ENCODE data around the gene SLX9.

Gene SLX9

DNA sequence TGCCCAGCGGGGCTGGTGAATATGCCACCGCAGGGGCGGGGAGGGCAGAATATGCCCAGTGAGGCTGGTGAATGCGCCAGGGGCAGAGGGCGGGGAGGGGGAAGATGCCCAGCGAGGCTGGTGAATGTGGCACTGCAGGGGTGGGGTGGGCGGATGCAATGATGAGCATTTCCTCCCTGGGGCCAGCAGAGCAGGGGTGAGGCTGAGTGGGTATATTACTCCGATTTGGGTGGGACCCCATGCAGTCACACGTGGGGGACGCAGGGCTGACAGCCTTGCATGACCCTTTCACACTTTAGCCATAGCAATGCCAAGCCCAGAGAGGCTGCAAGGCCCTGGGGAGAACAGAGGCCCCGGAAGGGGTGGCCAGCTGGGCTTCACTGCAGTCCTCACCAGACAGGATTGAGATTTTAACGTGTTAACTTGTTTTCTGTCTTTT is 9.3 kb upstream of the SLX9 start:
- peak; percentile 78 for DNase-seq (ENCODE audit: low spot score)

DNA sequence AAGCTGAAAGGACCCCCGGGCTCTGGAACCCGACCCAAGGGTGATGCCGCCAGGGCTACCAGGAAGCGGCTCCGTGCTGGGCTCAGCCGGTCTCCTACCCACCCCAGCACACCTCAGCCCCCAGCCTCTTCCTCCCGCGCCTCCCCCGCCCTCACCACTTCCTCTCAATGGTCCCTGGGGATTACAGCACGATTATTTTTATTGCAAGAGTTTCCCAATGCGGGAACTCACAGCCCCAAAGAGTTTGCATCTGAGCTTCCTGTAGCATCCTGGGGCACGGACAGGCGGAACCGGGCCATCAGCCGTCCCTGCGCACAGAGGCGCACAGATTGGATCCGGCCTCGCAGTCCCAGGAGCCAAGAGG is 8.7 kb upstream of the SLX9 start:
- DNase-seq (ENCODE audit: low spot score) = no peak

DNA sequence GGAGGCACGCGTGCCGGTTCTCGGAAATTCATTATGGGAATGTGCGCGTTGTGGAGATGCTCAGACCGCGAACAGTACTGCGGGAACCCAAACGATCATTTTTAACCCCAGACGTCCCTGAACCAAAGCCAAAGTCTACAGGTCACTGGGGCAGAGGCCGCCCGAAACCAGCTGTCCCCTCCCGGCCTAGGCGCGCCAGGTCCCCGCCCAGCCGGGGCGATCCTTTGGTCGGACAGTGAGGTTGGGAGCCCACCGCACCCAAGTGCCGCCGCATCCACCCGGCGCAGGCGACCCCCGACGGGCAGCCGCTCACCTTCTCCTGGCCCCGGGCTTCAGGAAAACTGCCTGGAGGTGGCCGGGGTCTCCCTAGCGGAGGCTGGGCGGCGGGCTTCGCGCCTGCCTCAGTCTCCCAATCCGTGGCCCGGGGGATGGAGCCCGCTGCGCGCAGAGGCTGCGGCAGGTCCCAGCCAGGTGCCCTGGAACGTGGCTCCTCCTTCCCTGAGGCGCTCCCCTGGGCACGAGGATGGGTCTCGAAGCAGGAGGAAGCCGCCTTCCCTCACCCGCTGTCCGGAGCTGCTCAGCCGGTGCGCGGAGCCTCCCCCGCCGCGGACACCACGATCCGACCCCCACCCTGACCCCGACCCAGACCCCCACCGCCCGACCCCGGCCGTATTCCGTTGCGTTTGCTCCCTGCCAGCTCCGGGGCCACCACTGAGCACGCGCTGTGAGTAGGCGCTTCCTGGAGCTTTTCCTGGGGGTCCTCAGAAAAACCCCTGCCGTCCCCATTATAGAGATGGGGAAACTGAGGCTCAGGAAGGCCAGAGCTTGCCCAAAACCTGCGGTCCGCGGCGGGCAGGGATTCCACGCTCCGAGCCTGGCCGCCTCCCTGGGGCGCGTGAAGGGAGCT is 8.1 kb upstream of the SLX9 start:
- DNase-seq (ENCODE audit: low spot score) = no peak

DNA sequence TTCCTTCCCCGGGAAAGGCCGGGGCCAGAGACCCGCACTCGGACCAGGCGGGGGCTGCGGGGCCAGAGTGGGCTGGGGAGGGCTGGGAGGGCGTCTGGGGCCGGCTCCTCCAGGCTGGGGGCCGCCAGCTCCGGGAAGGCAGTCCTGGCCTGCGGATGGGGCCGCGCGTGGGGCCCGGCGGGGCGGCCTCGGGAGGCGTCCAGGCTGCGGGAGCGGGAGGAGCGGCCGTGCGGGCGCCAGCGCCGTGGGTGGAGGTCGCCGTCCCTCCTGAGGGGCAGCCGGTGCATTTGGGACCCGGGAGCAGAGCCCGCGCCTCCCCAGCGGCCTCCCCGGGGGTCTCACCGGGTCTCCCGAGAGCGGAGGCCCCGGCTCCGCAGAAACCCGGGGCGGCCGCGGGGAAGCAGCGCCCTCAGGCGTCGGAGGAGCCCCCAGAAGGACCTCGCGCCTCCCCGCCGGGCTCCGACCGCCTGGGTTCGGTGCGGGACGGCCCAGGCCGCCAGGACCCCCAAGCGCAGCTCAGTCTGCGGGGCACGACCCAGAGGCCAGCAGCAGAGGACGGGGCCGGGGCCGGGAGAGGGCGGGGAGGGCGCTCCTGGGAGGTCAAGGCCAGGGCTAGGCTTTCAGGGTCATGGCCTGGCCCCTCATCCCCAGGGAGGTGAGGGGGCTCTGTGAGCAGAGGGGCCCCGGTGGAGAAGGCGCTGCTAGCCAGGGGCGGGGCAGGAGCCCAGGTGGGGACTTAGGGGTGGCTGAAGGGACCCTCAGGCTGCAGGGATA is 7.2 kb upstream of the SLX9 start:
- peak; percentile 73 for DNase-seq (ENCODE audit: low spot score)

DNA sequence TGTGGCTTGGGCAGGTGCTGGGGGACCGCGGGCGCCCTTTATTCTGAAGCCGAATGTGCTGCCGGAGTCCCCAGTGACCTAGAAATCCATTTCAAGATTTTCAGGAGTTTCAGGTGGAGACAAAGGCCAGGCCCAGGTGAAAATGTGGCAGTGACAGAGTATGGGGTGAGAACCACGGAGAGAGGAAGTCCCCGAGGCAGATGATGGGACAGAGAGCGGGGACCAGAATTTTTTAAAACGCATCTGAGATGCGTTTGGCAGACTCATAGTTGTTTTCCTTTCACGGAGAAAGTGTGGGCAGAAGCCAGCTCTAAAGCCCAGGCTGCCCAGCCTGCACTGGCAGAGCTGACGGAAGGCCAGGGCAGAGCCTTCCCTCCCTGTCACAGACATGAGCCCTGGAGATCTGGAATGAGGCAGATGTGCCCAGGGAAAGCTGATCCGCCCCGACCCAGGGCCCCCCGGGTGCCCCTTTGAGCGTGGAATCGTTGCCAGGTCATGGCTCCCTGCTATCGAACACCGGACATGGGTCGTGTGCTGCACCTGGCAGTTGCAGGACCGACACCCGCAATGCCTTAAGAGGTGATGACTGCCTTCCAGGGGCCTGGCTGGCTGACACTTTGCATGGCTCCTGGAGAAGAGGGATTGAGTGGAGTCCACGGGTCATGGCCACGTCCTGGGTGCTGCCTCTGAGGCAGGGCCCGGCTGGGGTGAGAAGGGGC is 6.5 kb upstream of the SLX9 start:
- no peak for DNase-seq (ENCODE audit: low spot score)

DNA sequence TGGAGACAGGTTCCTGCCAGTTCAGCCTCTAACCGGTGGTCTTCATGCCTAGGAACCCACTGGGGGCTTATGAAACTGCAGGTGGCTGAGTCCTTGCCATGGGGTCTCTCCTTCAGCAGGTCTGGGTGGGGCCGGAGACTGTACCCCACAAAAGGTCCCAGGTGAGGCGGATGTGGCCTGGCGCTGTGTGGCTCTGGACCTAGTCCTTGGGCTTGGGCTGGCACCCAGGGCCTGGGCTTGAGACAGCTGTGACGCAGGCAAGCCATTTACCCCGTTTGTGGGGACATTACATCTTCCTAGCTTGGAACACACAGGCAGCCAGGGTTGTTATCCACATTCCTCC is 5.9 kb upstream of the SLX9 start:
- DNase-seq (ENCODE audit: low spot score) = no peak

DNA sequence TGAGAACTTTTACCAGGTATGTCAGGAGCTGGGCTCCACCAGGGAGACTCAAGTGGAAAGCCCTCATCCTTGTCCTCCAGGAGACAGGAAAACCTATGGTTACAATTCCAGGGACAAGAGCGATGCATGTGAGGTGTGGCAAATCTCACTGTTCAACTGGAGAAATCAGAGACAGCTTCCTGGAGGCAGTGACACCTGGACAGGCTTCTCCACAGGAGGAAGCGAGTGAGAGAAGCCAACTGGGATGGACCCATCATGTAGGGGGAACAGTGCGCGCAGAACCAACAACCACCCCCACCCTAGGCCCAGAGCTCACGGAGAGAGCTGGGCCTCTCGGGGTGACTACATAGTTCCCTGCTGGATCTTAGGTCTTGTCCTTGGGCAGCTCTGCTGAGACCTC is 5.6 kb upstream of the SLX9 start:
- DNase-seq (ENCODE audit: low spot score) = no peak

DNA sequence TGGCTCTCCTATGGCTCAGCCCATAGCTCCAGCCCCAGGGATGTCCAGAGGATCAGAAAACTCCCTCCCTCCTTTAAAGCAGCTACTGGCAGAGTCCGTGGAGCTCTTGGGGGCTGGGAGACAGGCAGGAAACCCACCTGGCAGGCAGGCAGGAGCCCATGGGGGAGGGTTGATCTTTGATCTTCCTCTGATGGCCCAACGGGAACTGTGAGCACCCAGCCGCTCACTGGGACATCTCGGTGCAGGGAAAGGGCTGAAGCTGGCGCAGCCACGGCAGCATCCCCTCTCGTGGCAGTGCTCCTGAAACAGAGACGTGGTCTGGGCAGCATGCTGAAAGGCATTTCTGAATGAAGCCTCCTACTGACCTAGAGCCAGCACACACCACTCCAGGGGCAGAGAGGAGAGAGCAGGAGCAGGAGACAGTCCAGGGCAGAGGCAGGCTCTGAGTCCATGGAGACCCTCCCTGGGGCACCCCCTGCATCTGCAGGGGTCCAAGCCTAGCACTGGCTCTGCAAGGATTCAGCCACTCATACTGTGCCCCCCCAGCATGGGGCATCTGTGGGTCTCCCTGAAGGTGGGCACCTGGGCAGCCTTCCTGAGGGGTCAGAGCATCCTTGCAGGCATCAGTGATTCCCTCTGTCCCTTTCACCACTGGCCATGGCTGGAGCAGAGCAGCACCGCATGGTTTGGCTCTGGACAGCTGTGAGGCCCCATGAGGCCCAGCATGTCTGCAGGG is 4.9 kb upstream of the SLX9 start:
- no peak for DNase-seq (ENCODE audit: low spot score)

DNA sequence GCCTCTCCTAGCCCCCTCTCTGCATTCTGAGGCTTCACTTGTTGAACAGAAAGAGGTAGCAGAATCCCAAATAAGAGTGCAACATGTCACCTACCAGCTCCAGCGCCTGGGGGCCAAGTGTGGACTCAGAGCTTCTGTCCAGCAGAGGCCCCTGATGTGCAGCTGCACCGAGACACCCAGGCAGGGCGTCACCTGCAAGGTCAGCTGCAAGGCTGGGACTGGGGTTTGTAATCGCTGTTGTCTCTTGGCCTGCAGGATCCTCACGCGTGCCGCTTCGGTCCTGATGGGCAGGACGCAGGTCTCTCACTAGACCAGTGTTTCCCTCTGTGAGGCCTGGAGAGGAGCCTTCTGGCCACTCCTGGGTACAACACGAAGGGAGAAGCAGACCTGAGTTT is 4.3 kb upstream of the SLX9 start:
- DNase-seq (ENCODE audit: low spot score) = no peak

DNA sequence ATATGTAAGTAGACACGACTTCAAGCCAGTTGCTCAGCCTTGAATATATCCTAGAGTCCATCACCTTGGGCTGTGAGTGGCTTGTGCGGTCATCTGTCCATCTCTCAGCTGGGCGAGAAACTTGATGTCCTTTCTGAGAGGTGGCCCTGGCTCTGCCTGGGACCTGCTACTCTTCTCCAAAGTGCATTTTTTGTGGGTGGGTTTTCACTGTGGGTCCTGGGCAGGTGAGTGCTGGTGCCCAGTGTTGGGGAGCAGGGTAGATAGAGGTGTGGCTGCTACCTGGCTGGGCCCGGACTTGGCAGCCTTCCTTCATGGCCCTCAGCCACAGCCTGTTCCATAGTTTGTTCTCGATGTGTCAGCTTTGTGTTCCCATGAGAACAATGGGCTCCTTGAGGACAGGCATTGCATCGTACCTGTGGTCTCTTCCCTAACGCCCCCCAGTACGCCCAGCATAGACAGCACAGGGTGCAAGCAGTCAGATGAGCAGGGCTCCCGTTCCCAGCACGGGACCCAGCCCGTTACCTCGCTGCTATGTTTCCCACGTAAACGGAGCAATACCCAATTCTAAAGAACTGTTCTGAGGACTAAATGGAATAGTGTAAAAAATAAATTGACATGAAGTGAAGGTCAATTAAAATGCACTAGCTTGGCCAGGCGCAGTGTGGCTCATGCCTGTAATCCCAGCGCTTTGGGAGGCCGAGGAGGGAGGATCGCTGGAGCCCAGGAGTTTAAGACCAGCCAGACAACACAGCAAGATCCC is 877 bp upstream of the SLX9 start:
- no peak for DNase-seq (ENCODE audit: low spot score)

DNA sequence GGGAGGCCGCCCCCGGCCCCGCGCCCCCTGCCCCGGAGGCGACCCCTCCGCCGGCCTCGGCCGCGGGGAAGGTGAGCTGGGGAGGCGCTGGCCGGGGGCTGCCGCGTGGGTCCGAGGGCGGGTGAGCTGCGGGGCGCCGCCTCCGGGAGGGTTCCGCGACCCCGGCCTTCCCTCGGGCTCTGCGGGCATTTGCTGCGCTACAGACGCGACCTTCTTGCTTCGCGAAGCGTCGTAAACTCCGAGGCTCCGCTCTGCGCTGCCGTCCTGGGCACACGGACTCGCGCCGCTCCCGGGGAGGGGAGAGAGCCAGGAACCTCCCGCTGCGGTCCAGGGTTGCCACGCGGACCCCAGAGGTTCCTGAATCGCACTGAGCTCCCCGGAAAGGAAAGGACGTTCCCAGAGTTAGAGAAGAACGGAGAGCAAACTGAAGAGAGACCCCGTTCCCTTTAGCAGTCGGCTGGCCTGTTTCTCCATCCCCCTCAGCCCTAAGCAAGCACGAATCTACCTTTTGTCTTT is 345 bp downstream of the SLX9 start:
- DNase-seq (ENCODE audit: low spot score) = no peak

DNA sequence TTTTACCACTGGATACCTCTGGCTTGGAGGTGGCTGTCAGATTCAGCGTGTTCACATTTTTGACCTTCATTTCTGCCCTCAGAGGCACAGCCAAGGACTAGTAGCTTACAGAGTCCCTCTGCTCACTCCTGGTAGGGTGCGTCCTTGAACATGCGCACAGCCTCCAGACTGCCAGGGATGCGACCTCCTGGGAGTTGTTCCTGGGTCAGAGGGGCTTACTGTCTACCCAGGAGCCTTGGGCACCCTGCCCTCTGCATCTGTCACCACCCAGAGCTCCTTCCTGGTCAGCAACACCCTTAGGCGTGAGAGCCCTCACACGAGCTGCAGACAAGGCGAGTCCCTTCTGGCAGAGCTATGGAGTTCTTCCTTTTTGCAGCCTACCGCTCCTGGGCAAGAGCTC is 1.7 kb downstream of the SLX9 start:
- no peak for DNase-seq (ENCODE audit: low spot score)

DNA sequence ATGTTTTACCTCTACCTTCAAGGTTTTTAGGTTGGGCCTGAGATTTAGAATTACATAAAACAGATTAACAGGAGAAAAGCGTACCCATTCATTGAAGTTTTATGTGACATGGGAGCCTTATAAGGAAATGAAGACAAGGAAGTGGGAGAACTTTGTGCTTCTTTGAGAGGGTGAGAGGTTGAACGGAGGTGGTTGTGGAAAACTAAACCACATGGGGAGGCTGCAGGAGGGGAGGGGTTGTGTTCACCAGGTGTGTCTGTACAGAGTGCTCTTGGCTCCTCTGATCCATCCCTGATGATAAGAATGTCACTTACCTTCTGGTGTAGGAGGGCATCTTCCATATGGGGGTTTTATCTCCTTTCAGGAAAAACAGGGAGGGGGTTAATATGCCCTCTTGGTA is 2.7 kb downstream of the SLX9 start:
- DNase-seq (ENCODE audit: low spot score) = no peak

DNA sequence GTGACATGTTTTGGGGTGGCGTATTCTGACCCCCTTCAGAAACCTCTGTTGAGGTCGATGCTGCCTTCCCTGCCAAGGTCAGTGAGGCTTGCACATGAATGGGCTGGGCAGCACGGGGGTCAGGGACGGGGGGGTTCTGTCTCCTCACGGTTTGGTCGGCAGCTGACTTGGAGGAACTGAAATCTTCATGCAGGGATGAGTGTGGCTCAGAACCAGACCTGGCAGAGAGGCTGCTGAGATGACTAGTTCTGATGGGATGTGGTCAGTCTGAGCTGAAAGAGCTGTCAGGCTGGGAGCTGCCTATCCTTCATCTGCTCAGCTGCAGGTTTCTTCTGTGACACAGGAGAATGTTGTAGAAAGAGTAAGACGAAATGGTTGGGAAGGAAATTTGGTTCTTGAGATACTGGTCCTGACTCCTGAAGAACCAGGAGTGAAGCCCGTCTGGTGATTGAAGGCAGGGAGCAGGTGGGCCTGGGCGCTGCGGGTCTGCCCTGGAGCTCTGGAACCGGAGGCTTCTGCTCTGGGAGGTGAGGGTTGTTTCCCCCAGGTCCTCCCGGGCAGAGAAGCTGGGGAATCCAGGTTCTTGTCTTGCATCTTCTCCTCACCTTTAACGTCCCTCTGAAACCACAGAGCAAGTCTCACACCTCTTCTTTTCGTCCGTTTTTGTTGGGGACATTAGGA is 3.3 kb downstream of the SLX9 start:
- no peak for DNase-seq (ENCODE audit: low spot score)

DNA sequence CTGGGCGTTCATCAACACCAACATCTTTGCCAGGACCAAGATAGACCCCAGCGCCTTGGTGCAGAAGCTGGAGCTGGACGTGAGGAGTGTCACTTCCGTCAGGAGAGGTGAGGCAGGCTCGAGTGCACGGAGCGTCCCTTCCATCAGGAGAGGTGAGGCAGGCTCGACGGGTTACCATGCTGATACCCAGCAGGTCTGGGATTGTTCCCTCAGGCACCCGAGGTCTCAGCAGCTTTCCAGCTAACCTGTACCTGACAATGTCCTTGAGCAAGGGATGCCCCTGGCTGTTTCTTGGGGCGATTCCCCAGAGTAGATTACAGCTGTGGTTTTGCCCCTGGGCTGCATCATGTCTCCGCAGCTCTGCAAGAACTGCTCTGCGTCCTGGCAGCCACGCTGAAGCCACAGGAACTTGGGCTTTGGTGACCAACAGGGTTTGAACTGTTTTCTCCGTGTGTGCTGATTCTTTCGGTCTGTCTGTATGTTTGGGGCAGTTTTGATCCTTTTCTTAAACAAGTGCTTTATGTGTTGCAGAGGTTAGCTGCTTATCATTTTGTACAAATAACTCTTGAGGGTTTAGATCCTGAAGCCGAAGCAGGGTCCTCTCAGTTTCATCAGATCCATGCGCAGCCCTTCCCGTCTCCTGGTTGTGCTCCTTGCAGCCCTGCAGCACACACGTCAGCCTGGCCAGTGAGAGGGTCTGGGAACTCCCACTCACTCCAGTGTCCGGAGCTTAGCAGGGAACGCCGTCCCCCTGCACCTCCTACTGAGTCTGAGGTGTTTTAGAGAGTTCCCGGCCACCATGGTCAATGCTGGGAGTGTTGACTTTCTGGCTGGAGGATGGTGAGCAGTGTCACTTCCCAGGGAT is 4.1 kb downstream of the SLX9 start:
- no peak for DNase-seq (ENCODE audit: low spot score)

DNA sequence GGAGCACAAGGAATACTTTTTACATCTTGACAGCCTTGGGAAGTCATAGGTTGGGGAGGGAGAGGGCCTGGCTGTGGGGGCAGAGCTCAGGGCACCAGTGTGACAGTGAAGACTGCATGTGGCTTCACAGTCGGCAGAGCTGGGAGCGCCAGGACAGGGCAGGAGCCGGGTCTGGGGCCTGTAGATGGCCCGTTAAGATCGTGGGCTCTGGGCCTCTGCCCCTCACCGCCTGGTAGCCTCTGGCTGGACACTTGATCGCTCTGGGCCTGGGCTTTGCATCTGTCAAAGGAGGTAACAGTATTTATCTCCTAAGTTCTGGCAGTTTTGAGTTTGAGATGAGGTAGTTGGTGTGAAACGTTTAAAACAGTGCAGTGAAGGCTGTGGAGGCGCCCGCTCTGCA is 4.8 kb downstream of the SLX9 start:
- no peak for DNase-seq (ENCODE audit: low spot score)

DNA sequence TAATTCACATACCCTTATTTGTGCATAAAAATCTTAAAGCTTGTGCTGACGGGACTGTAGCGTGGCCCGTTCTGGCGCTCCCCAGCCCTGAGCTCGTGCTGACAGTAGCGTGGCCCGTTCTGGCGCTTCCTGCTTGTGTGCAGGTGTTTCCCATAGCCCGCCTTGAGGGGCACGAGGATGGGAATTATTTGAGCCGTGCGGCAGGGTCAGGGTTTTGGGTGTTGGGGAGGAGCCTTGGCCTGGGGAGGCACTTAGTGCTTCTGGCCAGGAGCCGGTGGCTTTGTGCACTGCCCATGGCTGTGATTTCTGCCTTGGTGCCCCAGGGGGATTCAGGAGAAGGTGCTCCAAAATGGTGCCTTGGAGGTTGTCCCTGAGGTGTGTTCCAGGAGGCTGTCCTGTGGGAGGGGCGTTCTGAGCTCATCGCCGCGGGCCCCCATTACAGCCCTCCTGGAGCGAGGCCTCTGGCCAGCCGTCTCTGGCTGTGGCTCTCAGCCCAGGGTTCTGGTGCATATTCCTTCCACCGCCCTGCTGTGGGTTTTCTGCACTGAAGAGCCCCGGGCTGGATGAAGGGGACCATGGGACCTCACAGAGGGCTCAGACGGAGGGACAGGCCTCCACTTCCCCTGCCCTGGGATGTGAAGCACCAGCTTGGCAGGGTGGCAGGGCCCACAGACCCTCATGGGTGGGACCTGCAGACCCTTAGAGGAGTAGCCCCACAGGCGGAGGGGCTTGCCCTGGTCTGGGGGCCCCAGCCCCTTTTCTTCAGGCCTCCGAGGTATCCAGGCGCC is 6.6 kb downstream of the SLX9 start:
- DNase-seq (ENCODE audit: low spot score) = no peak

DNA sequence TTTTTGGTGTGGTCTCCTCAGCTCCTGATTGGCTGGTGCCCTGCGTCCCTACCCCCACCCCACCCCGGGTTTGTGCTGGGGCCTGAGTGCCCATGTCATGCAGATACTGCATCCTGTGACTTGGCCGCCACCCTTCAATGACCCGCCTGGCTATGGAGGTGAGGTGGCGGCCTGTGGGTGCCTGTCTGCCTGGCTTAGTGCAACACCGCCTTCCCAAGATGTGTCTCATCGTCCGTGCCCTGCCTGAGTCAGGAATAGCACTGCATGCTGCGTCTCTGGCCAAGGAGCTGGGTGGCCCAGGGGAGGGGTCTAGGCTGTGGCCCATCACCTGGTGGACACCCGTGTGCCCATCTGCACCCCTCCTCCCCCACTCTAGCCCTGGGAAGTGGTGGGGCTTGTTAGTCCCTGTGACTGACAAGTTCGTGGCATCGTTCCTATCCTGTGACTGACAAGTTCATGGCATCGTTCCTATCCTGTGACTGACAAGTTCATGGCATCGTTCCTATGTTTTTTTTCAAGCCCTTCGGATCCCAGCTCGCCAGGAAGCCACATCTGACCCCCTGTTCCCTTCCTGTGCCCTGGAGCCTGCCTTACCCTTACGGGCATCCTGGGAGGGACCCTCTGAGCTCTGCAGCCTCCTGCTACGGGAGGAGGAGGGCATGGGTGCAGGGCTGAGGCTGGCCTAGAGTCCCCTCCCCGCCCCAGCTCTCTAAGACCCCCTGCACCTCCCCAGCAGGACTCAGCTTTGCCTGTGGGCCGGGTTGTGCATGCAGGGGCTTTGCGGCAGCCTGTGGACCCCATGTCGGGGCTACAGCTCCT is 7.5 kb downstream of the SLX9 start:
- DNase-seq (ENCODE audit: low spot score) = no peak
